ENCODE measurements around the gene LRBA.

Gene LRBA

GRCh38 chr4:150363721-150364688 is 651.1 kb downstream of the LRBA start:
- DNase-seq (ENCODE audit: low read depth), result no peak

- no peak for DNase-seq (ENCODE audit: low read depth)
These were observed 656.4 kb downstream of the LRBA start for GRCh38 chr4:150358691-150359090.

- no peak for DNase-seq (ENCODE audit: low read depth)
These were observed 657.3 kb downstream of the LRBA start for GRCh38 chr4:150357829-150358228.

- no peak for DNase-seq (ENCODE audit: low read depth)
These were observed 659.1 kb downstream of the LRBA start for GRCh38 chr4:150355858-150356455.

- no peak for DNase-seq (ENCODE audit: low read depth)
These were observed 659.7 kb downstream of the LRBA start for GRCh38 chr4:150355418-150355817.

GRCh38 chr4:150354214-150354796 is 660.8 kb downstream of the LRBA start:
- DNase-seq (ENCODE audit: low read depth), result no peak

- DNase-seq (ENCODE audit: low read depth), result no peak
These were observed 667.0 kb downstream of the LRBA start for GRCh38 chr4:150348079-150348478.

- no peak for DNase-seq (ENCODE audit: low read depth)
These were observed 669.8 kb downstream of the LRBA start for GRCh38 chr4:150345207-150345744.

- no peak for DNase-seq (ENCODE audit: low read depth)
These were observed 671.3 kb downstream of the LRBA start for GRCh38 chr4:150343796-150344195.

GRCh38 chr4:150342945-150343344 is 672.1 kb downstream of the LRBA start:
- DNase-seq (ENCODE audit: low read depth), result no peak

- DNase-seq (ENCODE audit: low read depth), result no peak
These were observed 677.4 kb downstream of the LRBA start for GRCh38 chr4:150337734-150338133.

GRCh38 chr4:150336676-150337412 is 678.2 kb downstream of the LRBA start:
- DNase-seq (ENCODE audit: low read depth), result no peak

- no peak for DNase-seq (ENCODE audit: low read depth)
These were observed 682.1 kb downstream of the LRBA start for GRCh38 chr4:150332961-150333360.

GRCh38 chr4:150332086-150332485 is 683.0 kb downstream of the LRBA start:
- DNase-seq (ENCODE audit: low read depth), result no peak

- no peak for DNase-seq (ENCODE audit: low read depth)
These were observed 685.7 kb downstream of the LRBA start for GRCh38 chr4:150329373-150329772.

GRCh38 chr4:150328496-150328895 is 686.6 kb downstream of the LRBA start:
- no peak for DNase-seq (ENCODE audit: low read depth)

- DNase-seq (ENCODE audit: low read depth), result no peak
These were observed 687.8 kb downstream of the LRBA start for GRCh38 chr4:150327262-150327780.

- no peak for DNase-seq (ENCODE audit: low read depth)
These were observed 689.2 kb downstream of the LRBA start for GRCh38 chr4:150325872-150326271.

GRCh38 chr4:150323406-150324325 is 691.4 kb downstream of the LRBA start:
- DNase-seq (ENCODE audit: low read depth), result no peak

- no peak for DNase-seq (ENCODE audit: low read depth)
These were observed 692.4 kb downstream of the LRBA start for GRCh38 chr4:150322646-150323045.

GRCh38 chr4:150321113-150321512 is 694.0 kb downstream of the LRBA start:
- no peak for DNase-seq (ENCODE audit: low read depth)

All from activated gamma-delta T cell treated with anti-CD3 and anti-CD28 coated beads, Interleukin-2, amount 50 U/mL, for 16 hours (primary cell).